ENCODE data around the gene SURF2.
"Not testable (repeated sequence)": the region's sequence is repeated elsewhere in the genome, so short reads cannot be mapped to it uniquely, and the experiment has no call there.

SURF2 gene

GRCh38 chr9:133359399-133360175 is 3.2 kb downstream of the SURF2 start:
- DNase-seq, result no peak

- DNase-seq, result no peak
Measured at GRCh38 chr9:133360400-133361393, 4.3 kb downstream of the SURF2 start.

- DNase-seq, result no peak
Measured at GRCh38 chr9:133361507-133362092, 5.2 kb downstream of the SURF2 start.

GRCh38 chr9:133362359-133363044 is 6.2 kb downstream of the SURF2 start:
- DNase-seq, result no peak

- DNase-seq, result no peak
Measured at GRCh38 chr9:133366435-133366834, 10.1 kb downstream of the SURF2 start.

GRCh38 chr9:133367221-133367620 is 10.9 kb downstream of the SURF2 start:
- no peak for DNase-seq

GRCh38 chr9:133367778-133368177 is 11.4 kb downstream of the SURF2 start:
- DNase-seq, result no peak

GRCh38 chr9:133368249-133368881 is 12.0 kb downstream of the SURF2 start:
- DNase-seq, result no peak

- DNase-seq, result no peak
Measured at GRCh38 chr9:133369422-133369821, 13.1 kb downstream of the SURF2 start.

- no peak for DNase-seq
Measured at GRCh38 chr9:133369933-133370332, 13.6 kb downstream of the SURF2 start.

- no peak for DNase-seq
Measured at GRCh38 chr9:133370685-133371084, 14.3 kb downstream of the SURF2 start.

GRCh38 chr9:133371261-133371711 is 14.9 kb downstream of the SURF2 start:
- no peak for DNase-seq

- DNase-seq, result no peak
Measured at GRCh38 chr9:133372144-133372543, 15.8 kb downstream of the SURF2 start.

GRCh38 chr9:133374612-133375115 is 18.3 kb downstream of the SURF2 start:
- peak in 1 of 2 experiments; percentile 38 for DNase-seq

GRCh38 chr9:133375116-133375723 is 18.9 kb downstream of the SURF2 start:
- DNase-seq, result peak in 1 of 2 experiments; percentile 61

GRCh38 chr9:133375724-133376654 is 19.6 kb downstream of the SURF2 start, which contains the start of the genes STKLD1 and SURF4:
Gene STKLD1, plus strand, starts transcription at chr9:133376366. Its CDS starts 108 bp downstream, at chr9:133376474.
Gene SURF4, minus strand, starts transcription at chr9:133376060. Its CDS starts 91 bp downstream, at chr9:133375969.
- DNase-seq, result peak; percentile 78 to 91

GRCh38 chr9:133377280-133377679 is 20.9 kb downstream of the SURF2 start:
- DNase-seq, result not testable (repeated sequence)

GRCh38 chr9:133377721-133378216 is 21.4 kb downstream of the SURF2 start:
- DNase-seq, result peak in 1 of 2 experiments; percentile 19

GRCh38 chr9:133378408-133378962 is 22.1 kb downstream of the SURF2 start:
- no peak for DNase-seq
